ENCODE data around the gene PNKP.

The PNKP gene

GRCh38 chr19:49866933-49867782 lies at the start of gene PNKP:
PNKP (minus strand) TSS chr19:49867576; CDS start chr19:49867204, 372 bp downstream.
- Mint-ChIP-seq H3K27me3 (no peaks in the 10 kb centered on the region), H3K4me3 (no peak within 1 kb of the TSS), H3K36me3 (peaks cover 3% of the 10 kb centered on the region), H3K4me1 (ENCODE audit: low read depth) (peaks cover 41% of the 10 kb centered on the region), H3K9me3 (ENCODE audit: low read depth) (no peaks in the 10 kb centered on the region), H3K27ac (peak within 1 kb of the TSS; percentile 97)

- no peak overlapping the region for H3K4me3 Mint-ChIP-seq
- H3K36me3 Mint-ChIP-seq = peaks cover 5% of the 10 kb centered on the region
- peaks cover 42% of the 10 kb centered on the region for H3K4me1 Mint-ChIP-seq (ENCODE audit: low read depth)
- H3K9me3 Mint-ChIP-seq (ENCODE audit: low read depth) = no peaks in the 10 kb centered on the region
- H3K27ac Mint-ChIP-seq = peak overlapping the region; percentile 51
- H3K27me3 Mint-ChIP-seq = no peaks in the 10 kb centered on the region
Measured at GRCh38 chr19:49915271-49915670, 47.9 kb upstream of the PNKP start.

GRCh38 chr19:49913720-49914119 lies 46.3 kb upstream of the PNKP start:
- Mint-ChIP-seq H3K4me3 (no peak overlapping the region), H3K9me3 (ENCODE audit: low read depth) (no peaks in the 10 kb centered on the region), H3K27ac (peak overlapping the region; percentile 93), H3K36me3 (peaks cover 5% of the 10 kb centered on the region), H3K27me3 (no peaks in the 10 kb centered on the region), H3K4me1 (ENCODE audit: low read depth) (peaks cover 39% of the 10 kb centered on the region)

- H3K4me1 Mint-ChIP-seq (ENCODE audit: low read depth) = peaks cover 37% of the 10 kb centered on the region
- H3K36me3 Mint-ChIP-seq = peaks cover 5% of the 10 kb centered on the region
- H3K27me3 Mint-ChIP-seq = no peaks in the 10 kb centered on the region
- peak overlapping the region; percentile 93 for H3K27ac Mint-ChIP-seq
- H3K9me3 Mint-ChIP-seq (ENCODE audit: low read depth) = no peaks in the 10 kb centered on the region
- H3K4me3 Mint-ChIP-seq = peak overlapping the region; percentile 68
Measured at GRCh38 chr19:49912965-49913685, 45.7 kb upstream of the PNKP start.

- Mint-ChIP-seq H3K4me1 (ENCODE audit: low read depth) (peaks cover 40% of the 10 kb centered on the region), H3K4me3 (peak overlapping the region; percentile 68), H3K27ac (peak overlapping the region; percentile 93), H3K36me3 (peaks cover 7% of the 10 kb centered on the region), H3K27me3 (no peaks in the 10 kb centered on the region), H3K9me3 (ENCODE audit: low read depth) (no peaks in the 10 kb centered on the region)
Measured at GRCh38 chr19:49911381-49912145, 44.2 kb upstream of the PNKP start.

GRCh38 chr19:49910179-49910578 lies 42.8 kb upstream of the PNKP start:
- Mint-ChIP-seq H3K27me3 (no peaks in the 10 kb centered on the region), H3K4me3 (peak overlapping the region; percentile 7), H3K9me3 (ENCODE audit: low read depth) (no peaks in the 10 kb centered on the region), H3K27ac (no peak overlapping the region), H3K4me1 (ENCODE audit: low read depth) (peaks cover 40% of the 10 kb centered on the region), H3K36me3 (peaks cover 6% of the 10 kb centered on the region)

GRCh38 chr19:49908480-49909420 lies 41.4 kb upstream of the PNKP start:
- Mint-ChIP-seq H3K27me3 (no peaks in the 10 kb centered on the region), H3K4me3 (no peak overlapping the region), H3K9me3 (ENCODE audit: low read depth) (no peaks in the 10 kb centered on the region), H3K27ac (peak overlapping the region; percentile 86), H3K36me3 (peaks cover 6% of the 10 kb centered on the region), H3K4me1 (ENCODE audit: low read depth) (peaks cover 43% of the 10 kb centered on the region)

- Mint-ChIP-seq H3K27ac (no peak overlapping the region), H3K27me3 (no peaks in the 10 kb centered on the region), H3K4me3 (no peak overlapping the region), H3K4me1 (ENCODE audit: low read depth) (peaks cover 37% of the 10 kb centered on the region), H3K9me3 (ENCODE audit: low read depth) (no peaks in the 10 kb centered on the region), H3K36me3 (peaks cover 6% of the 10 kb centered on the region)
Measured at GRCh38 chr19:49907745-49908446, 40.5 kb upstream of the PNKP start.

- Mint-ChIP-seq H3K27me3 (no peaks in the 10 kb centered on the region), H3K27ac (peak overlapping the region; percentile 50), H3K36me3 (peaks cover 4% of the 10 kb centered on the region), H3K4me1 (ENCODE audit: low read depth) (peaks cover 29% of the 10 kb centered on the region), H3K4me3 (no peak overlapping the region), H3K9me3 (ENCODE audit: low read depth) (no peaks in the 10 kb centered on the region)
Measured at GRCh38 chr19:49906879-49907564, 39.6 kb upstream of the PNKP start.

GRCh38 chr19:49904136-49904535 lies 36.8 kb upstream of the PNKP start:
- H3K4me1 Mint-ChIP-seq (ENCODE audit: low read depth) = peaks cover 18% of the 10 kb centered on the region
- no peaks in the 10 kb centered on the region for H3K27me3 Mint-ChIP-seq
- H3K27ac Mint-ChIP-seq = no peak overlapping the region
- no peak overlapping the region for H3K4me3 Mint-ChIP-seq
- peaks cover 4% of the 10 kb centered on the region for H3K36me3 Mint-ChIP-seq
- H3K9me3 Mint-ChIP-seq (ENCODE audit: low read depth) = no peaks in the 10 kb centered on the region

GRCh38 chr19:49896863-49897621 lies 29.7 kb upstream of the PNKP start, which contains the start of gene IL4I1:
IL4I1 (minus strand) TSS chr19:49896887; CDS start chr19:49896160, 727 bp downstream.
- H3K27me3 Mint-ChIP-seq = no peaks in the 10 kb centered on the region
- H3K4me3 Mint-ChIP-seq = peak within 1 kb of the TSS; percentile 89
- H3K27ac Mint-ChIP-seq = peak within 1 kb of the TSS; percentile 98
- no peaks in the 10 kb centered on the region for H3K9me3 Mint-ChIP-seq (ENCODE audit: low read depth)
- peaks cover 35% of the 10 kb centered on the region for H3K4me1 Mint-ChIP-seq (ENCODE audit: low read depth)
- no peaks in the 10 kb centered on the region for H3K36me3 Mint-ChIP-seq

- peaks cover 37% of the 10 kb centered on the region for H3K4me1 Mint-ChIP-seq (ENCODE audit: low read depth)
- peak overlapping the region; percentile 89 for H3K4me3 Mint-ChIP-seq
- no peaks in the 10 kb centered on the region for H3K9me3 Mint-ChIP-seq (ENCODE audit: low read depth)
- peak overlapping the region; percentile 68 for H3K27ac Mint-ChIP-seq
- H3K36me3 Mint-ChIP-seq = no peaks in the 10 kb centered on the region
- H3K27me3 Mint-ChIP-seq = no peaks in the 10 kb centered on the region
Measured at GRCh38 chr19:49895566-49896297, 28.4 kb upstream of the PNKP start.

Data from activated naive CD8-positive, alpha-beta T cell (primary cell).